ENCODE data around the gene CBY3.

DNA sequence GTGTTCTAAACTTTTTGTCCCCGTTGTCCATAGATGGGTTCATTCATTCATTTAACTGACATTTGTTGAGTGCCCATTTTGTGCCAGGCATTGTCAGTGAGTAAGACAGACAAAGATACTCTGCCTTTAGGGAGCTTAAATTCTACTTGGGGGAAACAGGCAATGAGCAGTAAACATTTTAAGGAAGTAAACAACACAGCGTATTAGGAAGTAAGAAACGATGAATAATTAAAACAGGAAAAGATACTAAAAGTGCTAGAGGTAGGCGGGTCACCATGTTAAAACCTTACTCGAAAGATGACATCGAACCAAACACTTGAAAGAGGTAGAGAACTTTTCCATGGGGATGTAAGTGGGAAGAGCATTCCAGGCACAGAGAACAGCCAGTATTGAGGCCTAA lies 46.3 kb upstream of the CBY3 start:
- TF ChIP-seq, protein P1, sequence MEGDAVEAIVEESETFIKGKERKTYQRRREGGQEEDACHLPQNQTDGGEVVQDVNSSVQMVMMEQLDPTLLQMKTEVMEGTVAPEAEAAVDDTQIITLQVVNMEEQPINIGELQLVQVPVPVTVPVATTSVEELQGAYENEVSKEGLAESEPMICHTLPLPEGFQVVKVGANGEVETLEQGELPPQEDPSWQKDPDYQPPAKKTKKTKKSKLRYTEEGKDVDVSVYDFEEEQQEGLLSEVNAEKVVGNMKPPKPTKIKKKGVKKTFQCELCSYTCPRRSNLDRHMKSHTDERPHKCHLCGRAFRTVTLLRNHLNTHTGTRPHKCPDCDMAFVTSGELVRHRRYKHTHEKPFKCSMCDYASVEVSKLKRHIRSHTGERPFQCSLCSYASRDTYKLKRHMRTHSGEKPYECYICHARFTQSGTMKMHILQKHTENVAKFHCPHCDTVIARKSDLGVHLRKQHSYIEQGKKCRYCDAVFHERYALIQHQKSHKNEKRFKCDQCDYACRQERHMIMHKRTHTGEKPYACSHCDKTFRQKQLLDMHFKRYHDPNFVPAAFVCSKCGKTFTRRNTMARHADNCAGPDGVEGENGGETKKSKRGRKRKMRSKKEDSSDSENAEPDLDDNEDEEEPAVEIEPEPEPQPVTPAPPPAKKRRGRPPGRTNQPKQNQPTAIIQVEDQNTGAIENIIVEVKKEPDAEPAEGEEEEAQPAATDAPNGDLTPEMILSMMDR (IDR thresholded peaks at IDR 0.05): no peak
- TF ChIP-seq POLR2A (IDR thresholded peaks at IDR 0.05): no peak
